22Rv1 (cell line): ENCODE data around the gene TMC4.

Experiments
- CTCF ChIP-seq: fragments of 450-650 bp; IDR thresholded peaks from 2 replicates; pipeline ENCODE4 v1.5.1; 2017; ENCODE audit warnings: mild to moderate bottlenecking
- ZFX ChIP-seq: fragments of 450-650 bp; IDR thresholded peaks from 2 replicates; pipeline ENCODE4 v1.6.1; 2017; ENCODE audit warnings: antibody characterized with exemption, borderline replicate concordance

DNA sequence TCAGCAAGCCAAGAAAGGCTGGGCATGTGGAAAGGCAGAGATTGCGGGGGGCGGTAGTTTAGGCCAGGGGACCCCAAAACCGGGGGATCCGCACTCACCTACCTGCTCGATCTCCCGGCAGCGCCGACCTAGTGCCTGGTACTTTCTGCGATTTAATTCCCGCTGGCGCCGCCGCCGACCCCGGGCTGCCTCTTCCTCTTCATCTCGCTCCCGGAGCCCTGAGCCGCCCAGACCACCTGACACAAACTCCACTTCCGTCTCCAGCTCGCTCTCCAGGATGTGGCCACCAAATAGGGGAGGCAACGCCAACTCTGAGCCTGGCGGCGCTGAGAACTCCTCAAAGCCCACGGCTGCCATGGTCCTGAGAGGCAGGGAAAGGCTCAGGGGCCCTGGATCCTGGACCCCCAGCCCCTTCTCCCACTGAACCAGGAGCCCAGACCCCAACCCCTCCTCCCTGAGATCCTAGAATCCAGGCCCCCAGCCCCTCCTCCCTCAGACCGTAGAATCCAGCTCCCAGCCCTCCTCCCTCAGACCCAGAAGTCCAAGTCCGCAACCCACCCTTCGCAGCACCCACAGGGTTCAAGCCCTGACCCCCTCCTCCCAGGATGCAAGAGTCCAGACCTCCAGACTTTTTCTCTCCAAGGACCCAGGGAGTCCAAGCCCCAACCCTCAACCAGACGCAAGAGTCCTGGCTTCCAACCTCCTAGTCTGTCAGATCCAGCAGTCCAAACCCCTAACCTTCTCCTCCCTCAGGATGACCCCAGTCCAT lies 58.4 kb downstream of the TMC4 start:
- no peak for TF ChIP-seq CTCF
- TF ChIP-seq ZFX, result no peak
